IPS-NIHi11 (cell line): Measurements from ENCODE around the gene KIF3C.

ENCODE experiments used
- DNase-seq: peaks from one replicate; pipeline ENCODE4 v3.0.0; 2012; ENCODE audit warnings: mixed read lengths, low spot score

KIF3C gene

DNA sequence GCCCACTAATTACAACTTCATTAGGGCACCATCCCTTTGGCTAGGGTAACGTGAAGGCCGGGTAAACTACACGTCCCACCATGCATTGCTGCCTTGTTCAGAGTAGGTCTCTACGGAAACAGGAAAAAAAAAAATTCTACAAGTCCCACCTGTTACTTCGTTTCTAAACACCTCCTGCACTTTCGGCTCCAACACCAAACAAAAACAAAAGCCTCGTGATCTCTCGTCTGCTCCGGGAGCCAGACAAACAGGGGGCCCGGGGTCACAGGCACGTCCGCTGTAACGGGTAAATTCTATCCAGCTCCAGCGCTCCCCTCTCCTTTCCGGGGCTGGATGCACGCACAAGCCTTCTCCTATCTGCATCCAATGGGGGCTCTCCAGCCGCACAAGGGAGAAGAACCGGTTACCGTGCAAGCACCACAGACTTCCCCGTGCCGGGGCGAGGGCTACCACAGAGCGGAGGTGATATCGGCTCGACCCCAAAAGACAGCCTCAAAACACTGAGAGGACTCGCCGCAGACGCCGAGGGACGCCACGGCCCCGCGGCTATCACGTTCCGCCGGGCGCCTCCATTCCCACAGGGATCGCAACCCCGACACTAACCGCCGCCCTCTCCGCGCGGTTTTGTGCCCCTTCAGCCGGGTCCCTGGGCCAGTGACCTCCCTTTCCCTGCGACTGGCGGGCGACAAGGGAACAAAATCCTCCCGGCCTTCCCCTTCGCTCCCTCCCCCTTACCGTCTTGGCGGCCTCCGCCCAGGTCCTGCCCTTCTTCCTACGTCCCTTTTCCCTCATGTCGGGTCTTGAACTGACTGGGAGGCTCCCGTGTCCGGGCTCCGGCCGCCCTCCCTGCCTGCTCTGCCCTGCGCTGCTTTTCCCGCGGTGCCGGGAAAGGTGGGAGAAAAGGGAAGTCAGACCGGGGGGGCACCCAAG is 104.6 kb downstream of the KIF3C start:
- peak; percentile 61 for DNase-seq
